Smooth muscle cell (in vitro differentiated cells): ENCODE data around the gene TROAP. TPM values are rescaled to one million over a fixed set of nuclear protein-coding genes. Genes with fewer than 3 reads are reported as not detected.
A peak's percentile ranks its signal among the peaks of the same experiment; 100 is the strongest.

ENCODE experiments used
- DNase-seq: peaks from one replicate; lab custom pipeline; 2025; ENCODE audit not compliant: unreplicated experiment; lab: John Stamatoyannopoulos, UW
- H2AFZ ChIP-seq: fragments of 200-600 bp; sonication (generic); 2 replicates; pipeline ENCODE4 v1.6.0; 2016; ENCODE audit warnings: antibody characterized with exemption, low read depth, mild to moderate bottlenecking
- H3F3A ChIP-seq: fragments of 200-600 bp; sonication (generic); 2 replicates; pipeline ENCODE4 v1.6.0; 2017; ENCODE audit warnings: antibody characterized with exemption, low read depth
- H3K27ac ChIP-seq: fragments of 200-600 bp; sonication (generic); 2 replicates; pipeline ENCODE4 v1.5.1; 2016; ENCODE audit warnings: low read depth, mild to moderate bottlenecking
- H3K27me3 ChIP-seq: fragments of 200-600 bp; sonication (generic); 2 replicates; pipeline ENCODE4 v1.6.1; 2016; ENCODE audit warnings: low read depth, mild to moderate bottlenecking
- H3K36me3 ChIP-seq: fragments of 200-600 bp; sonication (generic); 2 replicates; pipeline ENCODE4 v1.5.1; 2016; ENCODE audit warnings: low read depth
- H3K4me1 ChIP-seq: fragments of 200-600 bp; sonication (generic); 2 replicates; pipeline ENCODE4 v1.5.1; 2016; ENCODE audit warnings: low read depth
- H3K4me2 ChIP-seq: fragments of 200-600 bp; sonication (generic); 2 replicates; pipeline ENCODE4 v1.6.0; 2016; ENCODE audit warnings: mild to moderate bottlenecking
- H3K4me3 ChIP-seq: fragments of 200-600 bp; sonication (generic); 2 replicates; pipeline ENCODE4 v1.5.1; 2016; ENCODE audit warnings: mild to moderate bottlenecking
- H3K79me2 ChIP-seq: fragments of 200-600 bp; sonication (generic); 2 replicates; pipeline ENCODE4 v1.6.0; 2016; ENCODE audit warnings: low read depth, mild to moderate bottlenecking
- H3K9ac ChIP-seq: fragments of 200-600 bp; sonication (generic); 2 replicates; pipeline ENCODE4 v1.6.0; 2016; ENCODE audit warnings: low read depth
- H3K9me3 ChIP-seq: fragments of 200-600 bp; sonication (generic); replicated peaks from 2 replicates; pipeline ENCODE4 v1.5.1; 2016; ENCODE audit warnings: low read depth
- H4K20me1 ChIP-seq: fragments of 200-600 bp; sonication (generic); 2 replicates; pipeline ENCODE4 v1.6.0; 2016; ENCODE audit warnings: low read depth
- WGBS: methylation state at CpG from one replicate; pipeline ENCODE4 v1.1.7; 2016; ENCODE audit warnings: low lambda C conversion rate; 5-methylcytosine and 5-hydroxymethylcytosine counted together
- polyA plus RNA-seq: library from polyadenylated mRNA; unstranded; fragments of >200 nt; fragmentation: Nextera tagmentation; extraction: Ambion mirVana; gene quantifications from 2 replicates; pipeline ENCODE4 v1.2.1, GENCODE V29; 2016
- total RNA-seq: library from RNA; depleted of rRNA; stranded (reverse); fragments of >200 nt; gene quantifications from 2 replicates; pipeline ENCODE4 v1.2.3, GENCODE V29; 2014
- TF ChIP-seq, protein P1 (sequence below): fragments of 200-600 bp; sonication (generic); IDR thresholded peaks from 2 replicates; pipeline ENCODE4 v1.5.1; 2017; ENCODE audit warnings: borderline replicate concordance, mild to moderate bottlenecking, antibody characterized with exemption; ENCODE audit not compliant: insufficient read depth, poor library complexity, severe bottlenecking

TROAP gene
- total and polyA plus RNA-seq, 2 experiments from 2014 or later, result 3.7 to 8.5 TPM

DNA sequence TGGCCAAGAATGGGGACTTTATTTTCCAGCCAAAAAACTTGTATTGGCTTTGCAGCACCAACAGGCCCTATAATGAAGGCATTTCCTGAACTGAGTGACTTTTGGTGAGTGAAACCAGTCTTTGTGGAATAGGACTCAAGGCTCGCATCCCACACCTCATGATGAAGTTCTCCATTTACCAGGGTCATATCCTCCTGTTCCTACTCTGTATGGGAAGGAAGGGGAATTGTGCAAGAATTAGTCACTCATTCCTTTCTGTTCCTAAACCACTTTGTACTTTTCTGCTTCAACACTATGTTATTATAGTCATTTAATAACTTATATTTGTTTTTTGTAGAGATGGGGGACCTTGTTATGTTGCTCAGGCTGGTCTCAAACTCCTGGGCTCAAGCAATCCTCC lies 41.9 kb downstream of the TROAP start:
- Histone ChIP-seq H2AFZ (no peak overlapping the region), H3K9me3 (no peaks in the 10 kb centered on the region), H3F3A (peaks cover 7% of the 10 kb centered on the region), H3K27me3 (no peaks in the 10 kb centered on the region), H4K20me1 (peaks cover 16% of the 10 kb centered on the region), H3K79me2 (peaks cover 25% of the 10 kb centered on the region), H3K9ac (no peak overlapping the region), H3K4me3 (no peak overlapping the region), H3K36me3 (no peaks in the 10 kb centered on the region), H3K4me1 (peaks cover 24% of the 10 kb centered on the region), H3K27ac (no peak overlapping the region), H3K4me2 (no peak overlapping the region)
- WGBS, result 83% methylated on average over 1 of the region's 1 CpG
- no peak for DNase-seq
- TF ChIP-seq, protein P1, sequence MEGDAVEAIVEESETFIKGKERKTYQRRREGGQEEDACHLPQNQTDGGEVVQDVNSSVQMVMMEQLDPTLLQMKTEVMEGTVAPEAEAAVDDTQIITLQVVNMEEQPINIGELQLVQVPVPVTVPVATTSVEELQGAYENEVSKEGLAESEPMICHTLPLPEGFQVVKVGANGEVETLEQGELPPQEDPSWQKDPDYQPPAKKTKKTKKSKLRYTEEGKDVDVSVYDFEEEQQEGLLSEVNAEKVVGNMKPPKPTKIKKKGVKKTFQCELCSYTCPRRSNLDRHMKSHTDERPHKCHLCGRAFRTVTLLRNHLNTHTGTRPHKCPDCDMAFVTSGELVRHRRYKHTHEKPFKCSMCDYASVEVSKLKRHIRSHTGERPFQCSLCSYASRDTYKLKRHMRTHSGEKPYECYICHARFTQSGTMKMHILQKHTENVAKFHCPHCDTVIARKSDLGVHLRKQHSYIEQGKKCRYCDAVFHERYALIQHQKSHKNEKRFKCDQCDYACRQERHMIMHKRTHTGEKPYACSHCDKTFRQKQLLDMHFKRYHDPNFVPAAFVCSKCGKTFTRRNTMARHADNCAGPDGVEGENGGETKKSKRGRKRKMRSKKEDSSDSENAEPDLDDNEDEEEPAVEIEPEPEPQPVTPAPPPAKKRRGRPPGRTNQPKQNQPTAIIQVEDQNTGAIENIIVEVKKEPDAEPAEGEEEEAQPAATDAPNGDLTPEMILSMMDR, result no peak

GRCh38 chr12:49365542-49365941 lies 42.5 kb downstream of the TROAP start:
- Histone ChIP-seq H3K4me3 (no peak overlapping the region), H3K27me3 (no peaks in the 10 kb centered on the region), H3K9me3 (no peaks in the 10 kb centered on the region), H2AFZ (no peak overlapping the region), H3K36me3 (no peaks in the 10 kb centered on the region), H3K4me2 (peak overlapping the region; percentile 2), H4K20me1 (peaks cover 22% of the 10 kb centered on the region), H3K79me2 (peaks cover 30% of the 10 kb centered on the region), H3F3A (peaks cover 7% of the 10 kb centered on the region), H3K9ac (no peak overlapping the region), H3K4me1 (peaks cover 24% of the 10 kb centered on the region), H3K27ac (no peak overlapping the region)
- 63% methylated on average over 5 of the region's 5 CpGs for WGBS
- DNase-seq, result no peak
- TF ChIP-seq, protein P1, result no peak

- H3K4me2 ChIP-seq, result peak overlapping the region; percentile 94
- H3F3A ChIP-seq, result peaks cover 7% of the 10 kb centered on the region
- peaks cover 37% of the 10 kb centered on the region for H3K79me2 ChIP-seq
- no peaks in the 10 kb centered on the region for H3K36me3 ChIP-seq
- 14% methylated on average over 38 of the region's 38 CpGs for WGBS
- H3K9ac ChIP-seq, result peak overlapping the region; percentile 91
- H3K27me3 ChIP-seq, result no peaks in the 10 kb centered on the region
- TF ChIP-seq, protein P1, result no peak
- H3K4me1 ChIP-seq, result peaks cover 24% of the 10 kb centered on the region
- peak overlapping the region; percentile 99 for H2AFZ ChIP-seq
- H3K27ac ChIP-seq, result peak overlapping the region; percentile 90
- H4K20me1 ChIP-seq, result peaks cover 27% of the 10 kb centered on the region
- no peak for DNase-seq
- H3K9me3 ChIP-seq, result no peaks in the 10 kb centered on the region
- H3K4me3 ChIP-seq, result peak overlapping the region; percentile 98
These were observed 43.1 kb downstream of the TROAP start for GRCh38 chr12:49366096-49366651.
